HCT116 (cell line): ENCODE measurements around the gene SPTLC1. TPM values are rescaled to one million over a fixed set of nuclear protein-coding genes. Genes with fewer than 3 reads are reported as not detected.
A peak's percentile ranks its signal among the peaks of the same experiment; 100 is the strongest.

ENCODE experiments used
- ATAC-seq: fragments of 200-7000 bp; cut with Tn5 transposase; 2 replicates; pipeline ENCODE4 v1.9.1; 2020; ENCODE audit warnings: mild to moderate bottlenecking, moderate library complexity
- BruUV-seq: library from RNA; stranded (reverse); fragments of 400-500 nt; replicated peaks from 2 replicates; lab custom pipeline; 2021; lab: Mats Ljungman, UMichigan
- CTCF ChIA-PET: fragments of 300-600 bp; sonication (Branson Sonifier 250); formaldehyde crosslinking; loops from one replicate; lab custom pipeline; 2021; ENCODE audit warnings: antibody characterized with exemption; lab: Charles Lee
- POLR2A ChIA-PET: fragments of 300-600, 350-600 bp; sonication (Branson Sonifier 250); formaldehyde crosslinking; loops from one replicate; lab custom pipeline; 2021; ENCODE audit warnings: antibody characterized with exemption; lab: Charles Lee
- RAD21 ChIA-PET, 2 experiments: fragments of 300-600 bp; sonication (Branson Sonifier 250); formaldehyde crosslinking; loops; one replicate each; lab custom pipeline; 2023; ENCODE audit warnings: low total read pairs in 2 of 2; ENCODE audit not compliant: uncharacterized antibody in 2 of 2, unreplicated experiment in 2 of 2, low non-redundant PET in 1 of 2; lab: Charles Lee
- DNase-seq: peaks from one replicate; pipeline ENCODE4 v3.0.0-alpha.2; 2010; ENCODE audit warnings: low read depth, low spot score
- H2AFZ ChIP-seq: fragments of 200-600 bp; shearing (Covaris generic), sonication (generic); 2 replicates; pipeline ENCODE4 v1.6.1; 2017; ENCODE audit warnings: low read depth, mixed run types, mixed read lengths, antibody characterized with exemption, low read length; ENCODE audit not compliant: poor library complexity, severe bottlenecking
- H3K27ac ChIP-seq: 2 replicates; pipeline ENCODE4 v1.5.1; 2012; ENCODE audit warnings: low read depth, low read length
- H3K27me3 ChIP-seq: fragments of 200-600 bp; sonication (generic); 2 replicates; pipeline ENCODE4 v1.6.1; 2016; ENCODE audit warnings: mixed run types, low read length, mixed read lengths; ENCODE audit not compliant: insufficient read depth
- H3K36me3 ChIP-seq, 2 experiments: fragments of 200-500 bp in 1 of 2; fragments of 200-600 bp in 1 of 2; sonication (Bioruptor generic) in 1 of 2; sonication (generic) in 1 of 2; 2 replicates each; pipeline versions ENCODE4 v1.5.1 to v1.6.1; 2014 to 2016; ENCODE audit warnings: low read length in 2 of 2, inconsistent platforms in 1 of 2, mixed read lengths in 1 of 2, mixed run types in 1 of 2; ENCODE audit not compliant: insufficient read depth in 2 of 2, control insufficient read depth in 1 of 2
- H3K4me1 ChIP-seq, 2 experiments: fragments of 200-600 bp in 1 of 2; sonication (generic) in 1 of 2; 2 replicates each; pipeline versions ENCODE4 v1.5.1 to v1.6.1; 2012 to 2017; ENCODE audit warnings: low read length in 2 of 2, inconsistent platforms in 1 of 2, mild to moderate bottlenecking in 1 of 2, mixed read lengths in 1 of 2, mixed run types in 1 of 2, moderate library complexity in 1 of 2; ENCODE audit not compliant: insufficient read depth in 2 of 2, control insufficient read depth in 1 of 2
- H3K4me2 ChIP-seq: fragments of 200-600 bp; sonication (generic); 2 replicates; pipeline ENCODE4 v1.6.1; 2017; ENCODE audit warnings: mixed run types, low read length, mixed read lengths
- H3K4me3 ChIP-seq, 2 experiments: fragments of 200-600 bp in 1 of 2; sonication (generic) in 1 of 2; replicated peaks in 1 of 2; 2 replicates each; pipeline ENCODE4 v1.5.1; 2011 to 2016; ENCODE audit warnings: low read length in 2 of 2, control low read depth in 1 of 2, low read depth in 1 of 2, mild to moderate bottlenecking in 1 of 2, mixed read lengths in 1 of 2, mixed run types in 1 of 2
- H3K79me2 ChIP-seq: fragments of 200-600 bp; sonication (generic); 2 replicates; pipeline ENCODE4 v1.6.1; 2017; ENCODE audit warnings: mild to moderate bottlenecking, mixed run types, low read length, moderate library complexity, mixed read lengths; ENCODE audit not compliant: insufficient read depth
- H3K9ac ChIP-seq: fragments of 200-600 bp; sonication (generic); 2 replicates; pipeline ENCODE4 v1.6.1; 2016; ENCODE audit warnings: low read length, mixed read lengths
- H3K9me2 ChIP-seq: fragments of 200-600 bp; sonication (generic), shearing (Covaris generic); 2 replicates; pipeline ENCODE4 v1.6.1; 2017; ENCODE audit warnings: mixed run types, mild to moderate bottlenecking, moderate library complexity; ENCODE audit not compliant: insufficient read depth
- H3K9me3 ChIP-seq, 2 experiments: fragments of 200-500 bp in 1 of 2; fragments of 200-600 bp in 1 of 2; sonication (Bioruptor generic) in 1 of 2; sonication (generic) in 1 of 2; 2 replicates each; pipeline ENCODE4 v1.6.1; 2014 to 2017; ENCODE audit warnings: low read length in 2 of 2, mixed read lengths in 2 of 2, inconsistent platforms in 1 of 2, low read depth in 1 of 2, mild to moderate bottlenecking in 1 of 2, mixed run types in 1 of 2, moderate library complexity in 1 of 2; ENCODE audit not compliant: control insufficient read depth in 1 of 2, insufficient read depth in 1 of 2
- H4K20me1 ChIP-seq: fragments of 200-600 bp; sonication (generic), shearing (Covaris generic); 2 replicates; pipeline ENCODE4 v1.6.1; 2017; ENCODE audit warnings: mixed run types, mild to moderate bottlenecking, moderate library complexity; ENCODE audit not compliant: insufficient read depth
- CBX3 ChIP-seq: IDR thresholded peaks from 2 replicates; pipeline ENCODE4 v1.6.1; 2012; ENCODE audit warnings: low read depth
- CEBPB ChIP-seq: IDR thresholded peaks from 2 replicates; pipeline ENCODE4 v1.6.1; 2012; ENCODE audit warnings: low read depth
- EGR1 ChIP-seq: IDR thresholded peaks from 2 replicates; pipeline ENCODE4 v1.6.1; 2012; ENCODE audit warnings: low read depth
- EZH2 ChIP-seq: fragments of 200-600 bp; sonication (generic); IDR thresholded peaks from 2 replicates; pipeline ENCODE4 v1.6.1; 2017; ENCODE audit warnings: antibody characterized with exemption, mixed run types
- EZH2phosphoT487 ChIP-seq: fragments of 200-600 bp; IDR thresholded peaks from 2 replicates; pipeline ENCODE4 v1.6.1; 2018; ENCODE audit warnings: antibody characterized with exemption, borderline replicate concordance
- JUND ChIP-seq: IDR thresholded peaks from 2 replicates; pipeline ENCODE4 v1.6.1; 2012
- POLR2A ChIP-seq: IDR thresholded peaks from 2 replicates; pipeline ENCODE4 v1.7.0; 2011; ENCODE audit warnings: borderline replicate concordance; ENCODE audit not compliant: insufficient read depth, insufficient read length; ENCODE audit errors: extremely low read depth
- POLR2AphosphoS5 ChIP-seq: IDR thresholded peaks from 2 replicates; pipeline ENCODE4 v1.6.1; 2011; ENCODE audit warnings: mild to moderate bottlenecking, low read depth, low read length, moderate library complexity
- RAD21 ChIP-seq: IDR thresholded peaks from 2 replicates; pipeline ENCODE4 v1.6.1; 2012; ENCODE audit warnings: low read depth, mild to moderate bottlenecking
- SIN3A ChIP-seq: IDR thresholded peaks from 2 replicates; pipeline ENCODE4 v1.6.1; 2012; ENCODE audit warnings: low read depth
- SP1 ChIP-seq: IDR thresholded peaks from 2 replicates; pipeline ENCODE4 v1.6.1; 2012; ENCODE audit warnings: low read depth
- SRF ChIP-seq: IDR thresholded peaks from 2 replicates; pipeline ENCODE4 v1.6.1; 2012; ENCODE audit warnings: low read depth
- TCF7L2 ChIP-seq: IDR thresholded peaks from 2 replicates; pipeline ENCODE4 v1.7.0; 2011; ENCODE audit warnings: borderline replicate concordance, inconsistent platforms; ENCODE audit not compliant: insufficient read depth, insufficient read length; ENCODE audit errors: extremely low read depth
- YY1 ChIP-seq: IDR thresholded peaks from 2 replicates; pipeline ENCODE4 v1.6.1; 2011; ENCODE audit warnings: low read length, low read depth, moderate library complexity, mild to moderate bottlenecking; ENCODE audit not compliant: insufficient replicate concordance; ENCODE audit errors: extremely low read depth
- ZFX ChIP-seq: fragments of 450-650 bp; IDR thresholded peaks from 2 replicates; pipeline ENCODE4 v1.6.1; 2017
- ZNF274 ChIP-seq: fragments of 200-500 bp; sonication (Bioruptor generic); IDR thresholded peaks from 2 replicates; pipeline ENCODE4 v1.6.1; 2014; ENCODE audit warnings: mild to moderate bottlenecking, low read depth, low read length, inconsistent platforms
- intact Hi-C: fragments of 100-400 bp; cut with micrococcal nuclease; formaldehyde crosslinking; loops from 2 replicates; pipeline ENCODE4 v1.10.0; 2022
- total RNA-seq: library from RNA; stranded (reverse); gene quantifications from one replicate; pipeline ENCODE4 v1.2.1, GENCODE V29; 2021; ENCODE audit not compliant: unreplicated experiment
- TF ChIP-seq, protein P1 (sequence below): IDR thresholded peaks from 2 replicates; pipeline ENCODE4 v1.6.1; 2012
- TF ChIP-seq, protein P2 (sequence below), 3 experiments: fragments of 200-600 bp in 1 of 3; sonication (generic) in 1 of 3; IDR thresholded peaks in 2 of 3; conservative IDR thresholded peaks in 1 of 3; 2 replicates each; pipeline ENCODE4 v1.5.1; 2012 to 2017; ENCODE audit warnings: low read depth in 2 of 3, low read length in 2 of 3, antibody characterized with exemption in 1 of 3, borderline replicate concordance in 1 of 3, control low read depth in 1 of 3, mild to moderate bottlenecking in 1 of 3, mixed read lengths in 1 of 3, mixed run types in 1 of 3, moderate library complexity in 1 of 3; ENCODE audit not compliant: insufficient read depth in 1 of 3
- TF ChIP-seq, protein P3 (sequence below): IDR thresholded peaks from 2 replicates; pipeline ENCODE4 v1.6.1; 2012
- TF ChIP-seq, protein P4 (sequence below): IDR thresholded peaks from 2 replicates; pipeline ENCODE4 v1.6.1; 2012; ENCODE audit warnings: low read depth

Gene SPTLC1
- total RNA-seq, 1 experiment from 2014 or later: 81.7 TPM

DNA sequence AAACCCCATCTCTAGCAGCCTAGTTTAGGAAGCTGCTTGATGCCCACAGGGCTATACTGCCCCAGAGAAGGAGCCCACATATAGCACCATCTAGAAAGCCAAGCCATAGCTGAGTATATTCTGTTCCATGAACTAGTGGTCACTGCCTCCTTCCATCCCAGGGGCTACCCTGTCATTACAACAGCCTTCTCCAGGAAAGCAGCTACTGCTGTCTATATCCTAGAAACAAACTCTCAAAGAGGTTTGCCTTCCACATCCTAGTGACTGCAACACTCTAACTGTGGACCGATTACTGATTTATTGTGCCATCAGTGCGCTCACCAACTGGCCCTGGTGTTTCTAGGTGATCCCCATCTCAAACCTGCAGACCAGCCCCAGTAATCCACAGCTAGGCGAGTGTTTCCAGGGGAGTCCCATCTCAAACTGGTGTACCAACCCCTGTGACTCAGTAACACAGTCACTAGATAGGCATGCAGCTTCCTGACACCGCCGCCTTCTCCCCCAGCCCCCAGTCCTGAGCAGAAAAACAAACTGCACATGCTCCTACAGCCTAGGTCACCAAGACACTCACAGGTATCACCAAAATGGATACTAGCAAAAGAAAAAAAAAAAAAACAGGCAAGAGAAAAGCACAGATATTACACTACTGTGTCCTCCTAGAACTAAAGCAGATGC is 14.8 kb downstream of the SPTLC1 start:
- peak overlapping the region; percentile 62 for H3K9ac ChIP-seq
- peak; percentile 91 for ATAC-seq
- TSS peak; percentile 35 for BruUV-seq
- TF ChIP-seq CEBPB (no peak), ZNF274 (no peak), EGR1 (no peak), TCF7L2 (no peak), ZFX (no peak), SP1 (peak; percentile 64), YY1 (no peak), EZH2phosphoT487 (no peak), EZH2 (no peak), RAD21 (no peak), POLR2AphosphoS5 (no peak; the same call in 1 of the 2 replicates), JUND (peak; percentile 94), SRF (peak; percentile 39; the same call in 1 of the 2 replicates), POLR2A (no peak), SIN3A (peak; percentile 54; the same call in 1 of the 2 replicates), CBX3 (peak; percentile 67; the same call in 1 of the 2 replicates)
- TF ChIP-seq, protein P1, sequence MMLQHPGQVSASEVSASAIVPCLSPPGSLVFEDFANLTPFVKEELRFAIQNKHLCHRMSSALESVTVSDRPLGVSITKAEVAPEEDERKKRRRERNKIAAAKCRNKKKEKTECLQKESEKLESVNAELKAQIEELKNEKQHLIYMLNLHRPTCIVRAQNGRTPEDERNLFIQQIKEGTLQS: no peak
- TF ChIP-seq, protein P2, sequence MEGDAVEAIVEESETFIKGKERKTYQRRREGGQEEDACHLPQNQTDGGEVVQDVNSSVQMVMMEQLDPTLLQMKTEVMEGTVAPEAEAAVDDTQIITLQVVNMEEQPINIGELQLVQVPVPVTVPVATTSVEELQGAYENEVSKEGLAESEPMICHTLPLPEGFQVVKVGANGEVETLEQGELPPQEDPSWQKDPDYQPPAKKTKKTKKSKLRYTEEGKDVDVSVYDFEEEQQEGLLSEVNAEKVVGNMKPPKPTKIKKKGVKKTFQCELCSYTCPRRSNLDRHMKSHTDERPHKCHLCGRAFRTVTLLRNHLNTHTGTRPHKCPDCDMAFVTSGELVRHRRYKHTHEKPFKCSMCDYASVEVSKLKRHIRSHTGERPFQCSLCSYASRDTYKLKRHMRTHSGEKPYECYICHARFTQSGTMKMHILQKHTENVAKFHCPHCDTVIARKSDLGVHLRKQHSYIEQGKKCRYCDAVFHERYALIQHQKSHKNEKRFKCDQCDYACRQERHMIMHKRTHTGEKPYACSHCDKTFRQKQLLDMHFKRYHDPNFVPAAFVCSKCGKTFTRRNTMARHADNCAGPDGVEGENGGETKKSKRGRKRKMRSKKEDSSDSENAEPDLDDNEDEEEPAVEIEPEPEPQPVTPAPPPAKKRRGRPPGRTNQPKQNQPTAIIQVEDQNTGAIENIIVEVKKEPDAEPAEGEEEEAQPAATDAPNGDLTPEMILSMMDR (IDR thresholded peaks at IDR 0.05 in 2 of 3, conservative IDR thresholded peaks at IDR 0.05 in 1 of 3; ENCODE audit: borderline replicate concordance in 1 of 3, insufficient read depth in 1 of 3, low read depth in 2 of 3, low read length in 2 of 3): no peak
- TF ChIP-seq, protein P3, sequence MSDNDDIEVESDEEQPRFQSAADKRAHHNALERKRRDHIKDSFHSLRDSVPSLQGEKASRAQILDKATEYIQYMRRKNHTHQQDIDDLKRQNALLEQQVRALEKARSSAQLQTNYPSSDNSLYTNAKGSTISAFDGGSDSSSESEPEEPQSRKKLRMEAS: peak; percentile 76
- TF ChIP-seq, protein P4, sequence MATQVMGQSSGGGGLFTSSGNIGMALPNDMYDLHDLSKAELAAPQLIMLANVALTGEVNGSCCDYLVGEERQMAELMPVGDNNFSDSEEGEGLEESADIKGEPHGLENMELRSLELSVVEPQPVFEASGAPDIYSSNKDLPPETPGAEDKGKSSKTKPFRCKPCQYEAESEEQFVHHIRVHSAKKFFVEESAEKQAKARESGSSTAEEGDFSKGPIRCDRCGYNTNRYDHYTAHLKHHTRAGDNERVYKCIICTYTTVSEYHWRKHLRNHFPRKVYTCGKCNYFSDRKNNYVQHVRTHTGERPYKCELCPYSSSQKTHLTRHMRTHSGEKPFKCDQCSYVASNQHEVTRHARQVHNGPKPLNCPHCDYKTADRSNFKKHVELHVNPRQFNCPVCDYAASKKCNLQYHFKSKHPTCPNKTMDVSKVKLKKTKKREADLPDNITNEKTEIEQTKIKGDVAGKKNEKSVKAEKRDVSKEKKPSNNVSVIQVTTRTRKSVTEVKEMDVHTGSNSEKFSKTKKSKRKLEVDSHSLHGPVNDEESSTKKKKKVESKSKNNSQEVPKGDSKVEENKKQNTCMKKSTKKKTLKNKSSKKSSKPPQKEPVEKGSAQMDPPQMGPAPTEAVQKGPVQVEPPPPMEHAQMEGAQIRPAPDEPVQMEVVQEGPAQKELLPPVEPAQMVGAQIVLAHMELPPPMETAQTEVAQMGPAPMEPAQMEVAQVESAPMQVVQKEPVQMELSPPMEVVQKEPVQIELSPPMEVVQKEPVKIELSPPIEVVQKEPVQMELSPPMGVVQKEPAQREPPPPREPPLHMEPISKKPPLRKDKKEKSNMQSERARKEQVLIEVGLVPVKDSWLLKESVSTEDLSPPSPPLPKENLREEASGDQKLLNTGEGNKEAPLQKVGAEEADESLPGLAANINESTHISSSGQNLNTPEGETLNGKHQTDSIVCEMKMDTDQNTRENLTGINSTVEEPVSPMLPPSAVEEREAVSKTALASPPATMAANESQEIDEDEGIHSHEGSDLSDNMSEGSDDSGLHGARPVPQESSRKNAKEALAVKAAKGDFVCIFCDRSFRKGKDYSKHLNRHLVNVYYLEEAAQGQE: no peak

More for the DNA sequence above, 14.8 kb downstream of the SPTLC1 start:
- no peaks in the 10 kb centered on the region for H3K9me3 ChIP-seq
- peaks cover 47 to 70% of the 10 kb centered on the region in 2 experiments for H3K4me1 ChIP-seq
- no peaks in the 10 kb centered on the region for H3K36me3 ChIP-seq
- peak; percentile 78 for DNase-seq
- peak overlapping the region; percentile 21 to 53; a peak in 3 of 4 replicates for H3K4me3 ChIP-seq
- intact Hi-C loops: no loop called here
- H3K27me3 ChIP-seq: no peaks in the 10 kb centered on the region
- H4K20me1 ChIP-seq: no peaks in the 10 kb centered on the region
- H3K4me2 ChIP-seq: peak overlapping the region; percentile 88
- ChIA-PET CTCF (no interaction called here), RAD21 (no interaction called here), POLR2A (interaction anchor here (0.7 kb wide), 1 partner anchor 89 kb away, joined by 3 read pairs; no protein-coding TSS in a partner anchor)
- no peak overlapping the region for H2AFZ ChIP-seq
- no peaks in the 10 kb centered on the region for H3K9me2 ChIP-seq
- H3K27ac ChIP-seq: peak overlapping the region; percentile 86
- H3K79me2 ChIP-seq: peaks cover 56% of the 10 kb centered on the region
